Fibroblast of mammary gland (primary cell): ENCODE data around the gene KLK8.

ENCODE experiments used
- DNase-seq: peaks from one replicate; pipeline ENCODE4 v3.0.0-alpha.2; 2010; ENCODE audit warnings: low read depth
- H3K4me3 ChIP-seq: 2 replicates; pipeline ENCODE4 v1.5.1; 2011; ENCODE audit warnings: low read depth, mild to moderate bottlenecking, low read length, moderate library complexity; ENCODE audit not compliant: control insufficient read depth
- CTCF ChIP-seq: conservative IDR thresholded peaks from 2 replicates; pipeline ENCODE4 v1.5.1; 2011; ENCODE audit warnings: low read depth, low read length, inconsistent platforms; ENCODE audit not compliant: control insufficient read depth, insufficient read depth

The KLK8 gene

GRCh38 chr19:51001515-51001914 lies at the start of gene KLK8:
Gene KLK8 (minus strand): TSS chr19:51001604. CDS start chr19:51001167, 437 bp downstream.
- no peak for TF ChIP-seq CTCF
- no peak within 1 kb of the TSS for H3K4me3 ChIP-seq
- DNase-seq = no peak

GRCh38 chr19:51047031-51047335 lies 45.6 kb upstream of the KLK8 start:
- no peak overlapping the region for H3K4me3 ChIP-seq
- TF ChIP-seq CTCF = no peak
- no peak for DNase-seq

- no peak for DNase-seq
- TF ChIP-seq CTCF = no peak
- H3K4me3 ChIP-seq = no peak overlapping the region
These were observed 42.9 kb upstream of the KLK8 start for GRCh38 chr19:51044327-51044726.

GRCh38 chr19:51043497-51043896 lies 42.1 kb upstream of the KLK8 start:
- no peak for DNase-seq
- H3K4me3 ChIP-seq = no peak overlapping the region
- no peak for TF ChIP-seq CTCF

- no peak for TF ChIP-seq CTCF
- DNase-seq = no peak
- no peak overlapping the region for H3K4me3 ChIP-seq
These were observed 38.7 kb upstream of the KLK8 start for GRCh38 chr19:51040151-51040550.

- no peak for DNase-seq
- no peak overlapping the region for H3K4me3 ChIP-seq
- no peak for TF ChIP-seq CTCF
These were observed 35.1 kb upstream of the KLK8 start for GRCh38 chr19:51036519-51036918.

GRCh38 chr19:51034704-51035103 lies 33.3 kb upstream of the KLK8 start, which contains the start of gene KLK12:
Gene KLK12 (minus strand): TSS chr19:51035002. CDS start chr19:51034621, 381 bp downstream.
- no peak within 1 kb of the TSS for H3K4me3 ChIP-seq
- no peak for DNase-seq
- TF ChIP-seq CTCF = no peak
